ENCODE measurements around the gene TNNT2.

TNNT2 gene

GRCh38 chr1:201354901-201355295 lies 22.6 kb downstream of the TNNT2 start:
- DNase-seq: no peak

- no peak for DNase-seq
Measured at GRCh38 chr1:201354151-201354900, 23.2 kb downstream of the TNNT2 start.

- DNase-seq: no peak
Measured at GRCh38 chr1:201353186-201353940, 24.1 kb downstream of the TNNT2 start.

- DNase-seq: no peak
Measured at GRCh38 chr1:201351617-201352016, 25.9 kb downstream of the TNNT2 start.

- no peak for DNase-seq
Measured at GRCh38 chr1:201350884-201351283, 26.6 kb downstream of the TNNT2 start.

GRCh38 chr1:201350361-201350725 lies 27.1 kb downstream of the TNNT2 start:
- no peak for DNase-seq

GRCh38 chr1:201349092-201349491 lies 28.4 kb downstream of the TNNT2 start:
- no peak for DNase-seq

- peak; percentile 25 for DNase-seq
Measured at GRCh38 chr1:201348211-201348566, 29.3 kb downstream of the TNNT2 start.

- DNase-seq: no peak
Measured at GRCh38 chr1:201347498-201348210, 29.8 kb downstream of the TNNT2 start.

- DNase-seq: no peak
Measured at GRCh38 chr1:201346987-201347386, 30.5 kb downstream of the TNNT2 start.

- peak; percentile 39 for DNase-seq
Measured at GRCh38 chr1:201346337-201346939, 31.0 kb downstream of the TNNT2 start.

- no peak for DNase-seq
Measured at GRCh38 chr1:201345081-201345355, 32.5 kb downstream of the TNNT2 start.

GRCh38 chr1:201344206-201345080 lies 33.0 kb downstream of the TNNT2 start:
- no peak for DNase-seq

GRCh38 chr1:201341377-201341776 lies 36.1 kb downstream of the TNNT2 start:
- DNase-seq: no peak

GRCh38 chr1:201336711-201337450 lies 40.6 kb downstream of the TNNT2 start:
- DNase-seq: no peak

GRCh38 chr1:201335901-201336300 lies 41.6 kb downstream of the TNNT2 start:
- no peak for DNase-seq

GRCh38 chr1:201335174-201335870 lies 42.2 kb downstream of the TNNT2 start:
- DNase-seq: no peak

- DNase-seq: no peak
Measured at GRCh38 chr1:201334325-201335173, 42.9 kb downstream of the TNNT2 start.

GRCh38 chr1:201332616-201333335 lies 44.7 kb downstream of the TNNT2 start:
- DNase-seq: no peak

GRCh38 chr1:201332021-201332420 lies 45.5 kb downstream of the TNNT2 start:
- DNase-seq: no peak
